ENCODE results near the gene FZD10.

FZD10 gene

DNA sequence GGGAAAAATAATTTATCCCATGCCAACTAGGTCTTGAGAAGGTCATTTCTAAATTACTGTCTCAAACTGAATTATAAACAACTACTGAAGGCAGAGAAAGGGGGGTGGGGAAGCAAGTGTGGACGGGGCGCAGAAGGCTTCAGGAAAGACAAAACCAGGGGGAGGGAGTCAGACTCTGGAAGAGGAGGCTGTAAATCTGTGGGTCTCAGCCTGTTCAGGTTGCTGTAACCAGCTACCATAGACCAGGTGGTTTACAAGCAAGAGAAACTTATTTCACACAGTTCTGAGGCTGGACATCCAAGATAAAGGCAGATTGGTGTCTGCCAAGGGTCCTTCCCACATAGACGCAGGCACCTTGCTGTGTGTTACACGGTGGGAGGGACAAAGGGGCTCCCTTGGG, 39.9 kb upstream of the FZD10 start:
- Histone ChIP-seq H3K4me1 (ENCODE audit: control insufficient read depth, insufficient read depth, low read length, poor library complexity, severe bottlenecking) (no peaks in the 10 kb centered on the region), H3K4me3 (ENCODE audit: extremely low read depth, insufficient read depth, low read length, poor library complexity, severe bottlenecking) (no peak overlapping the region), H3K36me3 (ENCODE audit: control insufficient read depth, insufficient read depth, low read length) (no peaks in the 10 kb centered on the region), H3K9me3 (ENCODE audit: control insufficient read depth, low read length) (no peaks in the 10 kb centered on the region), H3K27ac (ENCODE audit: low read depth, low read length, severe bottlenecking) (no peak overlapping the region)
- WGBS, 2 experiments (ENCODE audit: insufficient coverage in 2 of 2): 69% methylated on average over 2 of the region's 4 CpGs; no CpG with 5 or more reads in 1 of the 2 experiments

- H3K9me3 ChIP-seq (ENCODE audit: control insufficient read depth, low read length): no peaks in the 10 kb centered on the region
- no peak overlapping the region for H3K4me3 ChIP-seq (ENCODE audit: extremely low read depth, insufficient read depth, low read length, poor library complexity, severe bottlenecking)
- no peaks in the 10 kb centered on the region for H3K36me3 ChIP-seq (ENCODE audit: control insufficient read depth, insufficient read depth, low read length)
- no peak overlapping the region for H3K27ac ChIP-seq (ENCODE audit: low read depth, low read length, severe bottlenecking)
- WGBS, 2 experiments (ENCODE audit: insufficient coverage in 2 of 2): 89 to 90% methylated on average over 1 to 4 of the region's 4 CpGs
- no peaks in the 10 kb centered on the region for H3K4me1 ChIP-seq (ENCODE audit: control insufficient read depth, insufficient read depth, low read length, poor library complexity, severe bottlenecking)
Measured at GRCh38 chr12:130124106-130124505, 38.2 kb upstream of the FZD10 start.

DNA sequence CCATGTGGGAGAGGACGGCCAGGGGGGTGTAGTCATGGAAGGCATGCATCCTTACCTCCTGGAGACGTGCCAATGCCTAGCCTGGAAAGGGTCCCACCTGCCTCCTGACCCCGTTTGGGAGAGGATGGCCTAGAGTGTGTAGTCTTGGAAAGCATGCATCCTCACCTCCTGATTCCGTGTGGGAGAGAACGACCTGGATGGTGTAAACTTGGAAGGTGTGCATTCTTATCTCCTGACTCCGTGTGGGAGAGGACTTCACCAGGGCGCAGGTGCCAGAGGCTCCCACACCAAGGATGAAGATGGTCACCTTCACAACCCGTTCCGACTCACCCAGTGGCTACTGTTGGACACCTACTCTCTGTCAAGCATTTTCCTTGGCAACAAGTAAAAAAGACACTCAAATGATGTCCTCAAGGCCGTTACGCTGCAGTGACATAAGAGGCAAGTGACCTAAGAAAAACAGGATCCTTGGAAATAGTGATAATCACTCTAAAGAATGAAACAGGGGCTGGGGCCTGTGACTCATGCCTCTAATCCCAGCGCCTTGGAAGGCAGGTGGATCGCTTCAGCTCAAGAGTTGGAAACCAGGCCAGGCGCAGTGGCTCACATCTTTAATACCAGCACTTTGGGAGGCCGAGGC, 37.5 kb upstream of the FZD10 start:
- Histone ChIP-seq H3K9me3 (ENCODE audit: control insufficient read depth, low read length) (no peaks in the 10 kb centered on the region), H3K4me1 (ENCODE audit: control insufficient read depth, insufficient read depth, low read length, poor library complexity, severe bottlenecking) (no peaks in the 10 kb centered on the region), H3K4me3 (ENCODE audit: extremely low read depth, insufficient read depth, low read length, poor library complexity, severe bottlenecking) (no peak overlapping the region), H3K36me3 (ENCODE audit: control insufficient read depth, insufficient read depth, low read length) (no peaks in the 10 kb centered on the region), H3K27ac (ENCODE audit: low read depth, low read length, severe bottlenecking) (no peak overlapping the region)
- WGBS, 2 experiments (ENCODE audit: insufficient coverage in 2 of 2): 80 to 95% methylated on average over 8 to 12 of the region's 15 CpGs

DNA sequence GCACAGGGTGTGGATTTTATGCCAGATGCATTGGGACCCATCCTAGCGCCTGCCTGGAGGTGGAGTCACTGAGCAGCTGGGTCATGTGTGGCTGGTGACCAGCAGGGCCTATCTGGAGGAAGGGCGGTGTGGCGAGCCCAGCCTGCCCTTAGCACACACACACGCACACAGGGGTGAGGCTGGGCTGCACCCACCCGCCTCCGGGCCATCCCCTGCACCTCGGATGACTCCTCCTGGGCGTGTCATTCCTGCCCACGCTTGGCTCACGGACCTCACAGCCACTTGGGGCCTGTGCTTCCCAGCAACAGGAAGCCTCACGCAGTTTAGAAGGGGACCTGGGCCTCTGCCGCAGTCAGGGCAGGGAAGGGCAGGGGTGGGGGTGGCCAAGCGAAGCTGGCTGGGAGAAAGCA, 36.2 kb upstream of the FZD10 start:
- Histone ChIP-seq H3K9me3 (ENCODE audit: control insufficient read depth, low read length) (no peaks in the 10 kb centered on the region), H3K27ac (ENCODE audit: low read depth, low read length, severe bottlenecking) (no peak overlapping the region), H3K36me3 (ENCODE audit: control insufficient read depth, insufficient read depth, low read length) (no peaks in the 10 kb centered on the region), H3K4me1 (ENCODE audit: control insufficient read depth, insufficient read depth, low read length, poor library complexity, severe bottlenecking) (no peaks in the 10 kb centered on the region), H3K4me3 (ENCODE audit: extremely low read depth, insufficient read depth, low read length, poor library complexity, severe bottlenecking) (no peak overlapping the region)
- 79 to 81% methylated on average over 8 of the region's 13 CpGs for WGBS, 2 experiments (ENCODE audit: insufficient coverage in 2 of 2)

- Histone ChIP-seq H3K36me3 (ENCODE audit: control insufficient read depth, insufficient read depth, low read length) (no peaks in the 10 kb centered on the region), H3K27ac (ENCODE audit: low read depth, low read length, severe bottlenecking) (no peak overlapping the region), H3K4me3 (ENCODE audit: extremely low read depth, insufficient read depth, low read length, poor library complexity, severe bottlenecking) (no peak overlapping the region), H3K4me1 (ENCODE audit: control insufficient read depth, insufficient read depth, low read length, poor library complexity, severe bottlenecking) (no peaks in the 10 kb centered on the region), H3K9me3 (ENCODE audit: control insufficient read depth, low read length) (no peaks in the 10 kb centered on the region)
- 82 to 89% methylated on average over 3 of the region's 3 CpGs for WGBS, 2 experiments (ENCODE audit: insufficient coverage in 2 of 2)
Measured at GRCh38 chr12:130127532-130127911, 34.7 kb upstream of the FZD10 start.

DNA sequence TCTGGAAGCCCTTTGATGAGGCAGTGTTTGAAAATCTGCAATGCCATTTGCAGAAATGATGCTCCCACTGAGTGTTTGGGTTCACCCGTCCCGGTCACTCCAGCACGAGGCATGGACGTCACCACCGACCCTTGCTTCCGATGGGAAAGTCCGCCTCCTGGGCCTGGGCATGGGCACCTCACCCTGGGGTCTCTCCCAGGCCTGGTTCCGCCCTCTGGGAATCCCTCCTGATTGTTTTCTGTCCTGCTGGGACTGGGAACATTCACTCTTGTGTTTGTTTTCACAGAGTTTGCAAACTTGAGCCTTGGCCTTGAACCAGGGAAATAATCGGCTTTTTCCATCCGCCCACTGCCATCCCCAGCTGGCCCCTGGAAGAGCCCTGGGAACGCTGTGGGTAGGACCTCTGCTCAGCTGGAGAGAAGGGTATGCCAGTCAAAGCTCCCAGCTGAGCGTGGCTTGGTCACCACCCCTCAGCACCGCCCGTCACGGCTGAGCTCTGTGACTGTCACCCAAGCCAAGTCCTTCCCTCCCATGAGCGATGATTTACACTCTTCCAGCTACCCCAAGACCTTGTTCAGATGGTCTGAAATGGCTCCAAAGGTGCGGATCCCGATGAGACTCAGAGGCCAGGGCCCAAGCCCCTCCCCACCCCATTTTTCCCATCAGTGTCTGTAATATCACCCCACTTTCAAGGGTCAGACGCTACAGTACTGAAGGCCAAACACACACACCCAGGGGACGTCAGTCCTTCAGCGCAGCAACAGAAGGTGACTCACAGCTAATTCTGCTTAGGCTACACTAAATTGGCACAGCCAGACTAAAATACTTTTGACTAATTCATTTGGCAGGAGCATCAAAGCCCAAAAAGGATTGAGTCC, 34.1 kb upstream of the FZD10 start:
- Histone ChIP-seq H3K4me1 (ENCODE audit: control insufficient read depth, insufficient read depth, low read length, poor library complexity, severe bottlenecking) (no peaks in the 10 kb centered on the region), H3K36me3 (ENCODE audit: control insufficient read depth, insufficient read depth, low read length) (no peaks in the 10 kb centered on the region), H3K4me3 (ENCODE audit: extremely low read depth, insufficient read depth, low read length, poor library complexity, severe bottlenecking) (no peak overlapping the region), H3K9me3 (ENCODE audit: control insufficient read depth, low read length) (no peaks in the 10 kb centered on the region), H3K27ac (ENCODE audit: low read depth, low read length, severe bottlenecking) (no peak overlapping the region)
- 88 to 90% methylated on average over 15 to 17 of the region's 21 CpGs for WGBS, 2 experiments (ENCODE audit: insufficient coverage in 2 of 2)

DNA sequence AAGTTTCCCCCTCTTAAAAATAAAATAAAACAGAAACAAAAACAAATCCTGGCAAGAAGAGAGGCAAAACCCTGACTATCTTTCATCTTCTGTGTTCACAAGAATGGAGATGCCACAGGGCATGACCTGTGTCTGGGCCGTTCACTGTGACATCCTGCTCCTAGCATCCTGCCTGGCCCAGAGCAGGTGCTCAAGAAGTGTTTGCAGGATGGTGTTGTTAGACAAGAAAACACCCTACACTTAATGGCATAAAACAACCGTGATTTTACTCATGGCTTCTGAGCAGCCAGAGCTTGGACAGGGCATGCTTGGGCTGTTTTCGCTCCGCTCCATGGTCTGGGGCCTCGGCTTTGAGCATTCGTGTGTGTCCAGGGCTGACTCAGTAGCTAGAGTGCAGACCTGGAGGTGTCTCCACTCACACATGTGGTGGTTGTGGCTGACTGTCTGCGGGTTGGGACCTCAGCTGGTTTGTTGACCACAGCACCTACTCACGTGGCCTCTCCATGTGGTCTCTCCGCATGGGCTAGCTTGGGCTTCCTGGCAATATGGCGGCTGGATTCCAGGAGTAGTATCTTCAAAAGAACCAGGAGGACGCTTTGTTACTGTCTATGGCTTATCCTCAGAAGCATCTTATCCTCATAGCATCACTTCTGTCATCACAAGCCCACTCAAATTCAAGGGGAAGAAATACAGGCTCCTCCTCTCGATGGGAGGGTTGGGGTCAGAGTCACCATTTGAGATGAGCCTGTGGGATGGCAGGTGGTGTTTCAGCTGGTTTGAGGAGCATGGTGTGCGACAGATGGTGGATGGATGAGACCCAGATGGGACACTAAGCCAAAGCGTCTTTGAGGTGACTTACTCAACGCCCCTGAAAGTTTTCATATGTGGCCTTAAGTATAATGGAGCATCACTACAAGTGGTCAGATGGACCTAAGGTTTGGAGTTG, 33.2 kb upstream of the FZD10 start:
- no peak overlapping the region for H3K27ac ChIP-seq (ENCODE audit: low read depth, low read length, severe bottlenecking)
- WGBS, 2 experiments (ENCODE audit: insufficient coverage in 2 of 2): 95 to 97% methylated on average over 11 to 14 of the region's 15 CpGs
- no peaks in the 10 kb centered on the region for H3K36me3 ChIP-seq (ENCODE audit: control insufficient read depth, insufficient read depth, low read length)
- no peaks in the 10 kb centered on the region for H3K9me3 ChIP-seq (ENCODE audit: control insufficient read depth, low read length)
- H3K4me1 ChIP-seq (ENCODE audit: control insufficient read depth, insufficient read depth, low read length, poor library complexity, severe bottlenecking): no peaks in the 10 kb centered on the region
- H3K4me3 ChIP-seq (ENCODE audit: extremely low read depth, insufficient read depth, low read length, poor library complexity, severe bottlenecking): no peak overlapping the region

GRCh38 chr12:130130346-130130745, 31.9 kb upstream of the FZD10 start:
- H3K4me3 ChIP-seq (ENCODE audit: extremely low read depth, insufficient read depth, low read length, poor library complexity, severe bottlenecking): no peak overlapping the region
- H3K36me3 ChIP-seq (ENCODE audit: control insufficient read depth, insufficient read depth, low read length): no peaks in the 10 kb centered on the region
- H3K27ac ChIP-seq (ENCODE audit: low read depth, low read length, severe bottlenecking): no peak overlapping the region
- 88 to 95% methylated on average over 4 to 5 of the region's 6 CpGs for WGBS, 2 experiments (ENCODE audit: insufficient coverage in 2 of 2)
- no peaks in the 10 kb centered on the region for H3K9me3 ChIP-seq (ENCODE audit: control insufficient read depth, low read length)
- no peaks in the 10 kb centered on the region for H3K4me1 ChIP-seq (ENCODE audit: control insufficient read depth, insufficient read depth, low read length, poor library complexity, severe bottlenecking)

- WGBS, 2 experiments (ENCODE audit: insufficient coverage in 2 of 2): 77 to 85% methylated on average over 14 of the region's 14 CpGs
- Histone ChIP-seq H3K9me3 (ENCODE audit: control insufficient read depth, low read length) (no peaks in the 10 kb centered on the region), H3K27ac (ENCODE audit: low read depth, low read length, severe bottlenecking) (no peak overlapping the region), H3K4me3 (ENCODE audit: extremely low read depth, insufficient read depth, low read length, poor library complexity, severe bottlenecking) (no peak overlapping the region), H3K4me1 (ENCODE audit: control insufficient read depth, insufficient read depth, low read length, poor library complexity, severe bottlenecking) (no peaks in the 10 kb centered on the region), H3K36me3 (ENCODE audit: control insufficient read depth, insufficient read depth, low read length) (no peaks in the 10 kb centered on the region)
Measured at GRCh38 chr12:130131025-130131424, 31.2 kb upstream of the FZD10 start.

GRCh38 chr12:130131801-130132200, 30.5 kb upstream of the FZD10 start:
- WGBS, 2 experiments (ENCODE audit: insufficient coverage in 2 of 2): 74 to 77% methylated on average over 8 of the region's 8 CpGs
- Histone ChIP-seq H3K9me3 (ENCODE audit: control insufficient read depth, low read length) (no peaks in the 10 kb centered on the region), H3K4me3 (ENCODE audit: extremely low read depth, insufficient read depth, low read length, poor library complexity, severe bottlenecking) (no peak overlapping the region), H3K27ac (ENCODE audit: low read depth, low read length, severe bottlenecking) (no peak overlapping the region), H3K36me3 (ENCODE audit: control insufficient read depth, insufficient read depth, low read length) (no peaks in the 10 kb centered on the region), H3K4me1 (ENCODE audit: control insufficient read depth, insufficient read depth, low read length, poor library complexity, severe bottlenecking) (no peaks in the 10 kb centered on the region)

Measured in mesodermal cell (in vitro differentiated cells).